DMS53 treated with DMSO at 0.1 percent for 48 hours (cell line): ENCODE results near the gene SPSB1.

Experiments
- DNase-seq: peaks from one replicate; lab custom pipeline; 2025; ENCODE audit not compliant: unreplicated experiment; lab: John Stamatoyannopoulos, UW

The SPSB1 gene

GRCh38 chr1:9416506-9416905 is 123.8 kb downstream of the SPSB1 start:
- no peak for DNase-seq

DNA sequence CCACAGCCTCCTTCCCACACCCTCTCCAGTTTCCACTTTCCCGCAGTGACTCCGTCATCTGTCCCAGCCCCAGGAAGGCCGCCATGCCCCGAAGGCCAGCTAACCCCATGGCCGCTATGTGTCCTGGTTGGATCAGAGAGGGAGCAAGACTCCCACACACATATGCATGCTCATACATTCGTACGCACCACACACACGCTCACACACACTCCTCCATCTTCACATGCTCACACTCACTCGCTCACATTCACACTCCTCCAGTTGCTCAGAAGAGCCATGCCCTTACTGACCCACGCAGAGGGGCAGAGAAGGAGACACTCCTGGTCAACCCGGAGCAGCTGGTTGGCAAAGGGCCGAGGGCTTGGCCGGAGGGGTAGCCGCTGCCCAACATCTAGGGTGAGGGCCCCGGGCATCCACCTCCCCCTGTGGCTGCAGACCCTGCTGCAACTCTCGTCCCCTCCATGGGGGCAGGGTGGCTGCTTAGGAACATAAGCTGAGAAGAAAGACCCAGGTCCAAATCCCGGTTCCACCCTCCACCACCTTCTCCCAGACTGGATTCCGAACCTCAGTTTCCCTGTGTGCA is 124.3 kb downstream of the SPSB1 start:
- DNase-seq = no peak

- DNase-seq = no peak
Observed at GRCh38 chr1:9417695-9418094, 125.0 kb downstream of the SPSB1 start.

GRCh38 chr1:9418851-9419250 is 126.2 kb downstream of the SPSB1 start:
- DNase-seq = no peak
